A549 (cell line): Measurements from ENCODE around the gene PPP2R2D. TPM values are rescaled to one million over a fixed set of nuclear protein-coding genes. Genes with fewer than 3 reads are reported as not detected.

Experiments
- ATAC-seq, 2 experiments: fragments of 200-7000 bp in 1 of 2; fragments of >200 bp in 1 of 2; cut with Nextera tagmentation in 1 of 2; cut with Tn5 transposase in 1 of 2; 3 replicates each; pipeline versions ENCODE4 v1.8.0 to v1.9.1; 2018 to 2020; ENCODE audit warnings: mild to moderate bottlenecking in 1 of 2, moderate library complexity in 1 of 2
- CTCF ChIA-PET: fragments of 300-600 bp; sonication (Branson Sonifier 250); formaldehyde crosslinking; extraction: SDS; loops from one replicate; lab custom pipeline; 2021; ENCODE audit warnings: antibody characterized with exemption, inconsistent platforms; lab: Yijun Ruan, JAX
- POLR2A ChIA-PET: fragments of 350-600 bp; formaldehyde crosslinking; extraction: SDS; loops from one replicate; lab custom pipeline; 2021; ENCODE audit warnings: antibody characterized with exemption, inconsistent platforms; lab: Yijun Ruan, JAX
- DNase-seq, 2 experiments: peaks; one replicate each; pipeline versions ENCODE4 v3.0.0 to v3.0.0-alpha.2; 2011 to 2016; ENCODE audit warnings: low read depth in 1 of 2, low spot score in 1 of 2
- FAIRE-seq: peaks from 2 replicates; lab custom pipeline; 2011; peaks lifted over from hg19 to GRCh38; lab: Jason Lieb, UNC
- H3K27ac ChIP-seq, 2 experiments: fragments of >200 bp; sonication (Bioruptor Twin); formaldehyde crosslinking; 3 replicates each; pipeline ENCODE4 v1.5.1; 2016 to 2017
- H3K4me1 ChIP-seq: fragments of >200 bp; sonication (Bioruptor Twin); formaldehyde crosslinking; 3 replicates; pipeline ENCODE4 v1.6.1; 2016
- H3K4me2 ChIP-seq: fragments of >200 bp; sonication (Bioruptor Twin); formaldehyde crosslinking; 3 replicates; pipeline ENCODE4 v1.6.1; 2016
- H3K4me3 ChIP-seq: fragments of >200 bp; sonication (Bioruptor Twin); formaldehyde crosslinking; 3 replicates; pipeline ENCODE4 v1.5.1; 2016
- H3K9me3 ChIP-seq: fragments of >200 bp; sonication (Bioruptor Twin); formaldehyde crosslinking; 3 replicates; pipeline ENCODE4 v1.6.1; 2016
- CBX2 ChIP-seq: fragments of 200-600 bp; sonication (generic); IDR thresholded peaks from 2 replicates; pipeline ENCODE4 v1.6.1; 2016; ENCODE audit warnings: low read depth, mild to moderate bottlenecking, borderline replicate concordance
- CBX8 ChIP-seq: fragments of 200-600 bp; sonication (generic); IDR thresholded peaks from 2 replicates; pipeline ENCODE4 v1.6.1; 2016
- CEBPB ChIP-seq, 2 experiments: fragments of >200 bp in 1 of 2; sonication (Bioruptor Twin) in 1 of 2; formaldehyde crosslinking in 1 of 2; IDR thresholded peaks; 2 replicates each; pipeline ENCODE4 v1.6.1; 2012 to 2016
- CHD4 ChIP-seq: fragments of 200-600 bp; sonication (generic); IDR thresholded peaks from 2 replicates; pipeline ENCODE4 v1.6.1; 2016; ENCODE audit warnings: antibody characterized with exemption, mild to moderate bottlenecking, borderline replicate concordance
- CTCF ChIP-seq: fragments of >200 bp; sonication (Bioruptor Twin); formaldehyde crosslinking; IDR thresholded peaks from 3 replicates; pipeline ENCODE4 v1.5.1; 2016
- EHMT2 ChIP-seq: fragments of 200-600 bp; sonication (generic); IDR thresholded peaks from 2 replicates; pipeline ENCODE4 v1.6.1; 2016; ENCODE audit warnings: antibody characterized with exemption, low read depth, mild to moderate bottlenecking, moderate library complexity
- ELK1 ChIP-seq: fragments of 150-350 bp; IDR thresholded peaks from 2 replicates; pipeline ENCODE4 v1.6.1; 2014; ENCODE audit warnings: low read depth, mild to moderate bottlenecking, low read length
- EP300 ChIP-seq, 2 experiments: fragments of >200 bp; sonication (Bioruptor Twin); formaldehyde crosslinking; IDR thresholded peaks; 2 replicates in 1 of 2; 3 replicates in 1 of 2; pipeline ENCODE4 v1.6.1; 2016 to 2017
- FOSB ChIP-seq: fragments of 250-450 bp; sonication (Bioruptor Pico); IDR thresholded peaks from 2 replicates; pipeline ENCODE4 v1.5.0; 2020; ENCODE audit warnings: mild to moderate bottlenecking, moderate library complexity
- FOXS1 ChIP-seq: fragments of 250-450 bp; sonication (Bioruptor Pico); IDR thresholded peaks from 2 replicates; pipeline ENCODE4 v1.5.0; 2020; ENCODE audit warnings: mild to moderate bottlenecking, moderate library complexity
- HDAC2 ChIP-seq: fragments of 200-600 bp; sonication (generic); IDR thresholded peaks from 2 replicates; pipeline ENCODE4 v1.6.1; 2016
- HES2 ChIP-seq: fragments of >200 bp; sonication (Bioruptor Twin); formaldehyde crosslinking; IDR thresholded peaks from 2 replicates; pipeline ENCODE4 v1.6.1; 2016
- HEYL ChIP-seq: fragments of 250-450 bp; sonication (Bioruptor Pico); IDR thresholded peaks from 2 replicates; pipeline ENCODE4 v1.8.0; 2021; ENCODE audit warnings: mild to moderate bottlenecking, moderate library complexity
- HOXB13 ChIP-seq: fragments of 250-450 bp; sonication (Bioruptor Pico); IDR thresholded peaks from 2 replicates; pipeline ENCODE4 v1.5.0; 2020; ENCODE audit warnings: low read depth, mild to moderate bottlenecking, moderate library complexity
- JUNB ChIP-seq: fragments of >200 bp; sonication (Bioruptor Twin); formaldehyde crosslinking; IDR thresholded peaks from 2 replicates; pipeline ENCODE4 v1.6.1; 2016
- MAX ChIP-seq: IDR thresholded peaks from 2 replicates; pipeline ENCODE4 v1.6.1; 2012
- MYC ChIP-seq: IDR thresholded peaks from 2 replicates; pipeline ENCODE4 v1.6.1; 2012; ENCODE audit warnings: mild to moderate bottlenecking, inconsistent platforms, low read length, improper control_type of control experiment, borderline replicate concordance
- NFE2L2 ChIP-seq: fragments of 150-350 bp; conservative IDR thresholded peaks from 2 replicates; pipeline ENCODE4 v1.6.1; 2014; ENCODE audit warnings: low read length
- NPAS2 ChIP-seq: fragments of 250-450 bp; sonication (Bioruptor Pico); IDR thresholded peaks from 2 replicates; pipeline ENCODE4 v1.8.0; 2022; ENCODE audit warnings: mild to moderate bottlenecking, moderate library complexity, borderline replicate concordance
- NR3C1 ChIP-seq: fragments of >200 bp; sonication (Bioruptor Twin); formaldehyde crosslinking; IDR thresholded peaks from 3 replicates; pipeline ENCODE4 v1.6.1; 2017
- POLR2A ChIP-seq: IDR thresholded peaks from 2 replicates; pipeline ENCODE4 v1.6.1; 2012; ENCODE audit warnings: mild to moderate bottlenecking, low read length
- POLR2AphosphoS2 ChIP-seq: conservative IDR thresholded peaks from 2 replicates; pipeline ENCODE4 v1.6.1; 2012; ENCODE audit warnings: low read length, improper control_type of control experiment, inconsistent platforms
- RFX5 ChIP-seq: fragments of 450-650 bp; IDR thresholded peaks from 2 replicates; pipeline ENCODE4 v1.7.1; 2014; ENCODE audit warnings: antibody characterized with exemption, mild to moderate bottlenecking, moderate library complexity
- RNF2 ChIP-seq: fragments of 200-600 bp; sonication (generic); IDR thresholded peaks from 2 replicates; pipeline ENCODE4 v1.6.1; 2016; ENCODE audit warnings: low read depth, mild to moderate bottlenecking, antibody characterized with exemption, moderate library complexity, borderline replicate concordance
- SMC3 ChIP-seq: fragments of >200 bp; sonication (Bioruptor Twin); formaldehyde crosslinking; IDR thresholded peaks from 3 replicates; pipeline ENCODE4 v1.6.1; 2018; ENCODE audit warnings: inconsistent platforms
- TFCP2L1 ChIP-seq: fragments of 250-450 bp; sonication (Bioruptor Pico); IDR thresholded peaks from 2 replicates; pipeline ENCODE4 v1.5.0; 2021; ENCODE audit warnings: mild to moderate bottlenecking
- TP53 ChIP-seq: fragments of 250-450 bp; sonication (Bioruptor Pico); IDR thresholded peaks from 2 replicates; pipeline ENCODE4 v1.5.0; 2021; ENCODE audit warnings: mild to moderate bottlenecking, moderate library complexity
- USF2 ChIP-seq: fragments of 450-650 bp; IDR thresholded peaks from 2 replicates; pipeline ENCODE4 v1.6.1; 2014; ENCODE audit warnings: antibody characterized with exemption
- ZSCAN20 ChIP-seq: fragments of 250-450 bp; sonication (Bioruptor Pico); IDR thresholded peaks from 2 replicates; pipeline ENCODE4 v1.8.0; 2022; ENCODE audit warnings: mild to moderate bottlenecking, moderate library complexity
- WGBS: methylation state at CpG from one replicate; pipeline ENCODE4 v1.1.6; 2017; ENCODE audit errors: missing lambda C conversion rate; 5-methylcytosine and 5-hydroxymethylcytosine counted together
- polyA plus RNA-seq, 4 experiments: library from polyadenylated mRNA; depleted of rRNA in 3 of 4; stranded (reverse); fragments of >200 nt; fragmentation: RNase III in 1 of 4; extraction: RNeasy Plus Mini Kit Qiagen cat#74134 plus additional on column Dnase treatment in 1 of 4; gene quantifications; 2 replicates in 3 of 4; 3 replicates in 1 of 4; pipeline ENCODE4 v1.2.3, GENCODE V29; 2011 to 2017

PPP2R2D gene
- polyA plus RNA-seq, 2 of the 4 experiments (the other 2 are of a cell fraction), result 23.9 to 36.0 TPM

- DNase-seq, result no peak
- Histone ChIP-seq H3K9me3 (no peaks in the 10 kb centered on the region), H3K27ac (no peak overlapping the region), H3K4me3 (no peak overlapping the region), H3K4me1 (peaks cover 68% of the 10 kb centered on the region), H3K4me2 (no peak overlapping the region)
- 90% methylated on average over 8 of the region's 8 CpGs for WGBS
- no peak for ATAC-seq
- no peak for FAIRE-seq
- CTCF ChIA-PET, result interaction anchor here (1.3 to 2.3 kb wide), 2 partner anchors 73 to 115 kb away, joined by 3 to 11 read pairs; no protein-coding TSS in a partner anchor
- no peak for TF ChIP-seq HOXB13
- no peak for TF ChIP-seq JUNB
- TF ChIP-seq EP300 (IDR thresholded peaks at IDR 0.05), result no peak
- TF ChIP-seq RFX5, result no peak
- TF ChIP-seq CEBPB (IDR thresholded peaks at IDR 0.05), result no peak
- TF ChIP-seq TP53, result no peak
- TF ChIP-seq SMC3, result no peak
- no peak for TF ChIP-seq MAX
- TF ChIP-seq CBX2, result no peak
- no peak for TF ChIP-seq HES2
- no peak for TF ChIP-seq RNF2
- TF ChIP-seq NR3C1, result no peak
- no peak for TF ChIP-seq TFCP2L1 (CRISPR knock-in tag)
- no peak for TF ChIP-seq FOSB (CRISPR knock-in tag)
- TF ChIP-seq EHMT2, result no peak
- TF ChIP-seq NFE2L2, result no peak
- no peak for TF ChIP-seq HEYL (CRISPR knock-in tag)
- no peak for TF ChIP-seq NPAS2
- TF ChIP-seq ZSCAN20 (CRISPR knock-in tag), result no peak
- no peak for TF ChIP-seq FOXS1 (CRISPR knock-in tag)
- POLR2A ChIA-PET, result no interaction called here
Measured at GRCh38 chr10:131907679-131908078, 6.9 kb downstream of the PPP2R2D start.

- FAIRE-seq (no peak), DNase-seq (no peak), ATAC-seq (no peak)
- TF ChIP-seq POLR2AphosphoS2 (no peak), CHD4 (no peak), ELK1 (no peak), TFCP2L1 (CRISPR knock-in tag) (no peak), HES2 (no peak), POLR2A (no peak), HDAC2 (no peak), USF2 (no peak), CBX8 (no peak), MYC (no peak), NFE2L2 (no peak), EP300 (IDR thresholded peaks at IDR 0.05) (no peak), CTCF (no peak)
- WGBS, result 83% methylated on average over 5 of the region's 5 CpGs
- Histone ChIP-seq H3K27ac (no peak overlapping the region), H3K4me2 (no peak overlapping the region), H3K4me3 (no peak overlapping the region), H3K4me1 (peaks cover 63% of the 10 kb centered on the region), H3K9me3 (no peaks in the 10 kb centered on the region)
- ChIA-PET POLR2A (no interaction called here), CTCF (interaction anchor here (1.1 to 1.3 kb wide), 2 partner anchors 73 to 115 kb away, joined by 3 read pairs; no protein-coding TSS in a partner anchor)
Measured at GRCh38 chr10:131908151-131908550, 7.3 kb downstream of the PPP2R2D start.
